HG03575 (cell line): ENCODE data around the gene DCAKD.

Experiments
- ATAC-seq: cut with Tn5 transposase; IDR thresholded peaks from one replicate; pipeline ENCODE4 v1.9.1; 2021; ENCODE audit not compliant: unreplicated experiment, insufficient number of reproducible peaks, low FRiP score; ENCODE audit errors: extremely low read depth

DCAKD gene

GRCh38 chr17:44981221-44981968 is 70.0 kb downstream of the DCAKD start:
- ATAC-seq = no peak

GRCh38 chr17:44979426-44979995 is 71.9 kb downstream of the DCAKD start:
- ATAC-seq = no peak

GRCh38 chr17:44978807-44979206 is 72.6 kb downstream of the DCAKD start:
- ATAC-seq = no peak

- no peak for ATAC-seq
These were observed 73.5 kb downstream of the DCAKD start for GRCh38 chr17:44977814-44978550.

- no peak for ATAC-seq
These were observed 74.4 kb downstream of the DCAKD start for GRCh38 chr17:44977065-44977464.

GRCh38 chr17:44976206-44976605 is 75.2 kb downstream of the DCAKD start:
- no peak for ATAC-seq
